HCT116 (cell line): Measurements from ENCODE around the gene KIF25. TPM values are rescaled to one million over a fixed set of nuclear protein-coding genes. Genes with fewer than 3 reads are reported as not detected.

ENCODE experiments used
- ATAC-seq: fragments of 200-7000 bp; cut with Tn5 transposase; 2 replicates; pipeline ENCODE4 v1.9.1; 2020; ENCODE audit warnings: mild to moderate bottlenecking, moderate library complexity
- BruUV-seq: library from RNA; stranded (reverse); fragments of 400-500 nt; replicated peaks from 2 replicates; lab custom pipeline; 2021; lab: Mats Ljungman, UMichigan
- CTCF ChIA-PET: fragments of 300-600 bp; sonication (Branson Sonifier 250); formaldehyde crosslinking; loops from one replicate; lab custom pipeline; 2021; ENCODE audit warnings: antibody characterized with exemption; lab: Charles Lee
- POLR2A ChIA-PET: fragments of 300-600, 350-600 bp; sonication (Branson Sonifier 250); formaldehyde crosslinking; loops from one replicate; lab custom pipeline; 2021; ENCODE audit warnings: antibody characterized with exemption; lab: Charles Lee
- RAD21 ChIA-PET, 2 experiments: fragments of 300-600 bp; sonication (Branson Sonifier 250); formaldehyde crosslinking; loops; one replicate each; lab custom pipeline; 2023; ENCODE audit warnings: low total read pairs in 2 of 2; ENCODE audit not compliant: uncharacterized antibody in 2 of 2, unreplicated experiment in 2 of 2, low non-redundant PET in 1 of 2; lab: Charles Lee
- DNase-seq: peaks from one replicate; pipeline ENCODE4 v3.0.0-alpha.2; 2010; ENCODE audit warnings: low read depth, low spot score
- H2AFZ ChIP-seq: fragments of 200-600 bp; shearing (Covaris generic), sonication (generic); 2 replicates; pipeline ENCODE4 v1.6.1; 2017; ENCODE audit warnings: low read depth, mixed run types, mixed read lengths, antibody characterized with exemption, low read length; ENCODE audit not compliant: poor library complexity, severe bottlenecking
- H3K27ac ChIP-seq: 2 replicates; pipeline ENCODE4 v1.5.1; 2012; ENCODE audit warnings: low read depth, low read length
- H3K27me3 ChIP-seq: fragments of 200-600 bp; sonication (generic); 2 replicates; pipeline ENCODE4 v1.6.1; 2016; ENCODE audit warnings: mixed run types, low read length, mixed read lengths; ENCODE audit not compliant: insufficient read depth
- H3K36me3 ChIP-seq, 2 experiments: fragments of 200-500 bp in 1 of 2; fragments of 200-600 bp in 1 of 2; sonication (Bioruptor generic) in 1 of 2; sonication (generic) in 1 of 2; 2 replicates each; pipeline versions ENCODE4 v1.5.1 to v1.6.1; 2014 to 2016; ENCODE audit warnings: low read length in 2 of 2, inconsistent platforms in 1 of 2, mixed read lengths in 1 of 2, mixed run types in 1 of 2; ENCODE audit not compliant: insufficient read depth in 2 of 2, control insufficient read depth in 1 of 2
- H3K4me1 ChIP-seq, 2 experiments: fragments of 200-600 bp in 1 of 2; sonication (generic) in 1 of 2; 2 replicates each; pipeline versions ENCODE4 v1.5.1 to v1.6.1; 2012 to 2017; ENCODE audit warnings: low read length in 2 of 2, inconsistent platforms in 1 of 2, mild to moderate bottlenecking in 1 of 2, mixed read lengths in 1 of 2, mixed run types in 1 of 2, moderate library complexity in 1 of 2; ENCODE audit not compliant: insufficient read depth in 2 of 2, control insufficient read depth in 1 of 2
- H3K4me2 ChIP-seq: fragments of 200-600 bp; sonication (generic); 2 replicates; pipeline ENCODE4 v1.6.1; 2017; ENCODE audit warnings: mixed run types, low read length, mixed read lengths
- H3K4me3 ChIP-seq, 2 experiments: fragments of 200-600 bp in 1 of 2; sonication (generic) in 1 of 2; replicated peaks in 1 of 2; 2 replicates each; pipeline ENCODE4 v1.5.1; 2011 to 2016; ENCODE audit warnings: low read length in 2 of 2, control low read depth in 1 of 2, low read depth in 1 of 2, mild to moderate bottlenecking in 1 of 2, mixed read lengths in 1 of 2, mixed run types in 1 of 2
- H3K79me2 ChIP-seq: fragments of 200-600 bp; sonication (generic); 2 replicates; pipeline ENCODE4 v1.6.1; 2017; ENCODE audit warnings: mild to moderate bottlenecking, mixed run types, low read length, moderate library complexity, mixed read lengths; ENCODE audit not compliant: insufficient read depth
- H3K9ac ChIP-seq: fragments of 200-600 bp; sonication (generic); 2 replicates; pipeline ENCODE4 v1.6.1; 2016; ENCODE audit warnings: low read length, mixed read lengths
- H3K9me2 ChIP-seq: fragments of 200-600 bp; sonication (generic), shearing (Covaris generic); 2 replicates; pipeline ENCODE4 v1.6.1; 2017; ENCODE audit warnings: mixed run types, mild to moderate bottlenecking, moderate library complexity; ENCODE audit not compliant: insufficient read depth
- H3K9me3 ChIP-seq, 2 experiments: fragments of 200-500 bp in 1 of 2; fragments of 200-600 bp in 1 of 2; sonication (Bioruptor generic) in 1 of 2; sonication (generic) in 1 of 2; 2 replicates each; pipeline ENCODE4 v1.6.1; 2014 to 2017; ENCODE audit warnings: low read length in 2 of 2, mixed read lengths in 2 of 2, inconsistent platforms in 1 of 2, low read depth in 1 of 2, mild to moderate bottlenecking in 1 of 2, mixed run types in 1 of 2, moderate library complexity in 1 of 2; ENCODE audit not compliant: control insufficient read depth in 1 of 2, insufficient read depth in 1 of 2
- H4K20me1 ChIP-seq: fragments of 200-600 bp; sonication (generic), shearing (Covaris generic); 2 replicates; pipeline ENCODE4 v1.6.1; 2017; ENCODE audit warnings: mixed run types, mild to moderate bottlenecking, moderate library complexity; ENCODE audit not compliant: insufficient read depth
- CBX3 ChIP-seq: IDR thresholded peaks from 2 replicates; pipeline ENCODE4 v1.6.1; 2012; ENCODE audit warnings: low read depth
- CEBPB ChIP-seq: IDR thresholded peaks from 2 replicates; pipeline ENCODE4 v1.6.1; 2012; ENCODE audit warnings: low read depth
- CTCF ChIP-seq, 3 experiments: fragments of 200-600 bp in 1 of 3; sonication (generic) in 1 of 3; IDR thresholded peaks in 2 of 3; conservative IDR thresholded peaks in 1 of 3; 2 replicates each; pipeline ENCODE4 v1.5.1; 2012 to 2017; ENCODE audit warnings: low read depth in 2 of 3, low read length in 2 of 3, antibody characterized with exemption in 1 of 3, borderline replicate concordance in 1 of 3, control low read depth in 1 of 3, mild to moderate bottlenecking in 1 of 3, mixed read lengths in 1 of 3, mixed run types in 1 of 3, moderate library complexity in 1 of 3; ENCODE audit not compliant: insufficient read depth in 1 of 3
- EGR1 ChIP-seq: IDR thresholded peaks from 2 replicates; pipeline ENCODE4 v1.6.1; 2012; ENCODE audit warnings: low read depth
- ELF1 ChIP-seq: IDR thresholded peaks from 2 replicates; pipeline ENCODE4 v1.6.1; 2012; ENCODE audit warnings: low read depth, borderline replicate concordance
- EZH2 ChIP-seq: fragments of 200-600 bp; sonication (generic); IDR thresholded peaks from 2 replicates; pipeline ENCODE4 v1.6.1; 2017; ENCODE audit warnings: antibody characterized with exemption, mixed run types
- EZH2phosphoT487 ChIP-seq: fragments of 200-600 bp; IDR thresholded peaks from 2 replicates; pipeline ENCODE4 v1.6.1; 2018; ENCODE audit warnings: antibody characterized with exemption, borderline replicate concordance
- FOSL1 ChIP-seq: IDR thresholded peaks from 2 replicates; pipeline ENCODE4 v1.6.1; 2012; ENCODE audit warnings: low read depth
- MAX ChIP-seq: IDR thresholded peaks from 2 replicates; pipeline ENCODE4 v1.6.1; 2012
- POLR2AphosphoS5 ChIP-seq: IDR thresholded peaks from 2 replicates; pipeline ENCODE4 v1.6.1; 2011; ENCODE audit warnings: mild to moderate bottlenecking, low read depth, low read length, moderate library complexity
- REST ChIP-seq: IDR thresholded peaks from 2 replicates; pipeline ENCODE4 v1.6.1; 2012; ENCODE audit warnings: low read depth
- SIN3A ChIP-seq: IDR thresholded peaks from 2 replicates; pipeline ENCODE4 v1.6.1; 2012; ENCODE audit warnings: low read depth
- SP1 ChIP-seq: IDR thresholded peaks from 2 replicates; pipeline ENCODE4 v1.6.1; 2012; ENCODE audit warnings: low read depth
- TCF7L2 ChIP-seq: IDR thresholded peaks from 2 replicates; pipeline ENCODE4 v1.7.0; 2011; ENCODE audit warnings: borderline replicate concordance, inconsistent platforms; ENCODE audit not compliant: insufficient read depth, insufficient read length; ENCODE audit errors: extremely low read depth
- YY1 ChIP-seq: IDR thresholded peaks from 2 replicates; pipeline ENCODE4 v1.6.1; 2011; ENCODE audit warnings: low read length, low read depth, moderate library complexity, mild to moderate bottlenecking; ENCODE audit not compliant: insufficient replicate concordance; ENCODE audit errors: extremely low read depth
- intact Hi-C: fragments of 100-400 bp; cut with micrococcal nuclease; formaldehyde crosslinking; loops from 2 replicates; pipeline ENCODE4 v1.10.0; 2022
- total RNA-seq: library from RNA; stranded (reverse); gene quantifications from one replicate; pipeline ENCODE4 v1.2.1, GENCODE V29; 2021; ENCODE audit not compliant: unreplicated experiment
- TF ChIP-seq, protein P1 (sequence below): IDR thresholded peaks from 2 replicates; pipeline ENCODE4 v1.6.1; 2012
- TF ChIP-seq, protein P2 (sequence below): IDR thresholded peaks from 2 replicates; pipeline ENCODE4 v1.6.1; 2011; ENCODE audit warnings: mild to moderate bottlenecking, low read length, moderate library complexity; ENCODE audit not compliant: insufficient replicate concordance; ENCODE audit errors: extremely low read depth

KIF25 gene
- total RNA-seq, 1 experiment from 2014 or later = not detected

DNA sequence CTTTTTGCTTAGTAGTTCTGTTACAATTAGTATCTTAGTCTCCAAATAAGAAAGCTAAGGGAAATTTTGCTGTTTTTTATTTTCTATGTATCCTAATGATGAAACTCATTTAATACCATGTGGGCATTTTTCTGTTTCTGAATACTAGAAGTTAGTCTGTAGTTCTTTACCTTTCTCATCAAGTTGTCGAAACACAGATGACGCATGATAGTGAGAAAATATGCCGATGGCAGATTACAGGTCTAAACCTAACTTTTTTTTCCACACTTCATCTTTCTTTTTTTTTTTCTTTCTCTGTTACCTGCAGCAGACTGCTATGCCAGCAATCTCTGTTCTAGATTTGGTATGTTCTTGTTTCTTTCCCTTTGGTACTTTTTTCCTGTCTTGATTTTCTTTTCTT lies 43.3 kb upstream of the KIF25 start:
- H3K9me3 ChIP-seq = no peaks in the 10 kb centered on the region
- H3K4me2 ChIP-seq = no peak overlapping the region
- CTCF ChIA-PET = no interaction called here
- DNase-seq = no peak
- TF ChIP-seq SIN3A (no peak), TCF7L2 (no peak), EZH2 (no peak), REST (no peak), YY1 (no peak), CTCF (IDR thresholded peaks at IDR 0.05 in 2 of 3, conservative IDR thresholded peaks at IDR 0.05 in 1 of 3; ENCODE audit: borderline replicate concordance in 1 of 3, insufficient read depth in 1 of 3, low read depth in 2 of 3, low read length in 2 of 3) (no peak), CBX3 (no peak), EGR1 (no peak), FOSL1 (no peak), EZH2phosphoT487 (no peak), POLR2AphosphoS5 (no peak), ELF1 (no peak), MAX (no peak), SP1 (no peak), CEBPB (no peak)
- TF ChIP-seq, protein P1, sequence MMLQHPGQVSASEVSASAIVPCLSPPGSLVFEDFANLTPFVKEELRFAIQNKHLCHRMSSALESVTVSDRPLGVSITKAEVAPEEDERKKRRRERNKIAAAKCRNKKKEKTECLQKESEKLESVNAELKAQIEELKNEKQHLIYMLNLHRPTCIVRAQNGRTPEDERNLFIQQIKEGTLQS = no peak
- TF ChIP-seq, protein P2, sequence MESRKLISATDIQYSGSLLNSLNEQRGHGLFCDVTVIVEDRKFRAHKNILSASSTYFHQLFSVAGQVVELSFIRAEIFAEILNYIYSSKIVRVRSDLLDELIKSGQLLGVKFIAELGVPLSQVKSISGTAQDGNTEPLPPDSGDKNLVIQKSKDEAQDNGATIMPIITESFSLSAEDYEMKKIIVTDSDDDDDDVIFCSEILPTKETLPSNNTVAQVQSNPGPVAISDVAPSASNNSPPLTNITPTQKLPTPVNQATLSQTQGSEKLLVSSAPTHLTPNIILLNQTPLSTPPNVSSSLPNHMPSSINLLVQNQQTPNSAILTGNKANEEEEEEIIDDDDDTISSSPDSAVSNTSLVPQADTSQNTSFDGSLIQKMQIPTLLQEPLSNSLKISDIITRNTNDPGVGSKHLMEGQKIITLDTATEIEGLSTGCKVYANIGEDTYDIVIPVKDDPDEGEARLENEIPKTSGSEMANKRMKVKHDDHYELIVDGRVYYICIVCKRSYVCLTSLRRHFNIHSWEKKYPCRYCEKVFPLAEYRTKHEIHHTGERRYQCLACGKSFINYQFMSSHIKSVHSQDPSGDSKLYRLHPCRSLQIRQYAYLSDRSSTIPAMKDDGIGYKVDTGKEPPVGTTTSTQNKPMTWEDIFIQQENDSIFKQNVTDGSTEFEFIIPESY = no peak
- TF ChIP-seq, all 23 proteins: peak for 0
- no peaks in the 10 kb centered on the region for H3K9me2 ChIP-seq
- H3K4me1 ChIP-seq = peaks cover 0 to 18% of the 10 kb centered on the region in 2 experiments; a peak in 3 of 4 replicates
- no peak overlapping the region for H2AFZ ChIP-seq
- H3K27ac ChIP-seq = no peak overlapping the region
- ATAC-seq = no peak
- H3K36me3 ChIP-seq = peaks cover 8 to 17% of the 10 kb centered on the region in 2 experiments; a peak in 3 of 4 replicates
- H4K20me1 ChIP-seq = no peaks in the 10 kb centered on the region
- no peaks in the 10 kb centered on the region for H3K27me3 ChIP-seq
- RAD21 ChIA-PET = no interaction called here
- no peak overlapping the region for H3K4me3 ChIP-seq
- H3K9ac ChIP-seq = no peak overlapping the region
- POLR2A ChIA-PET = no interaction called here
- no TSS peak for BruUV-seq
- intact Hi-C loops = no loop called here
- peaks cover 9% of the 10 kb centered on the region; the same call in 1 of the 2 replicates for H3K79me2 ChIP-seq
